ENCODE results near the gene MEF2A. TPM values are rescaled to one million over a fixed set of nuclear protein-coding genes. Genes with fewer than 3 reads are reported as not detected.

Gene MEF2A
- total RNA-seq, 1 experiment from 2014 or later, result 29.6 TPM

DNA sequence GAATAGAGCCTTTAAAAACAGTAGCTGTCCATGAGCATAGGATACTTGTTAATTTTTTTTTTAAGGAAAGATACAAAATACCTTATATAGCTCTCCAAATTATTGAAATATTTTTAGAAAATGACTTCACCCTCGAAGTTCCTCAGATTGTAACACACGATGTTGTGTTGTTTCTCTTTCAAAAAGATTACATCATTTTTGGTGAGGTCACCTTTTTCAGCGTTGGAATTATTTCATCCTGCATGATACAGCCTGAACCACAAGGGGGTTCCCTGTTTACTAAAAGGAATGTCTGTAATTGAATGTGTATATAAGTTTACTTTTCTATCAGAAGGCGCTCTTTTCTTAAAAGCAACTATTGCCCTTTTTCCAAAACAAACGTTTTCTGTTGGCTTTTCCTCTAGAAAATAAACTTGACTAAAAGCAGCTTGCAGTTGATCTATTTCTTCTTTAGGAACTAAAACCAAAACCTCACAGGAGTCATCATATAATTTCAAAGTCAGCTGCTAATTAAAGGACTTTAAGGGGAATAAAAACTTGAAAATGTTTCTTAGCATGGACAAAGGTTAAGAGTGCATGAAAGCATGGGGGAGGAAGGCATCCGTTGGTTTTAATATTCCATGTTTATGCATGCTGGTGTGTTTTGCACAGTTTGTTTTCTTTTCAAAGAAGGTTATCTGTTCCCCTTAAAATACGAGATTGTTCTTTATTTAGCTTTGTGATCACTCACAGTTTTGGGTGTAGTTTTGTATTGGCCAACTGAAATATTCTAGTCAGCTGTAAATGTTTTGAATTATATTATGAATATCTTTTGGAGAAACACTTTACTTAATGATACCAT lies 138.0 kb downstream of the MEF2A start:
- H3K4me3 ChIP-seq (replicated peaks in 1 of 2; ENCODE audit: low read depth in 1 of 2, low read length in 2 of 2), result no peak overlapping the region
- no peak overlapping the region for H2AFZ ChIP-seq (ENCODE audit: low read depth, low read length, poor library complexity, severe bottlenecking)
- intact Hi-C loops (cut with micrococcal nuclease), result loop anchor here (1.0 to 5.0 kb wide), 6 partner anchors 53 to 431 kb away; partner anchors contain the start of gene MEF2A
- H3K27me3 ChIP-seq (ENCODE audit: insufficient read depth, low read length), result no peaks in the 10 kb centered on the region
- DNase-seq (ENCODE audit: low read depth, low spot score) (peak; percentile 61), ATAC-seq (no peak)
- no peaks in the 10 kb centered on the region for H3K36me3 ChIP-seq (ENCODE audit: control insufficient read depth in 1 of 2, insufficient read depth in 2 of 2, low read length in 2 of 2)
- BruUV-seq (replicated peaks), result no TSS peak
- H3K9ac ChIP-seq (ENCODE audit: low read length), result no peak overlapping the region
- no peaks in the 10 kb centered on the region for H3K9me3 ChIP-seq (ENCODE audit: control insufficient read depth in 1 of 2, insufficient read depth in 1 of 2, low read depth in 1 of 2, low read length in 2 of 2)
- POLR2A ChIA-PET, result interaction anchor here (0.9 to 1.6 kb wide), 7 partner anchors 30 to 453 kb away, joined by 3 to 6 read pairs (median 4); partner anchors contain the start of genes LRRC28 and LYSMD4
- TF ChIP-seq, protein P1, sequence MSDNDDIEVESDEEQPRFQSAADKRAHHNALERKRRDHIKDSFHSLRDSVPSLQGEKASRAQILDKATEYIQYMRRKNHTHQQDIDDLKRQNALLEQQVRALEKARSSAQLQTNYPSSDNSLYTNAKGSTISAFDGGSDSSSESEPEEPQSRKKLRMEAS (IDR thresholded peaks at IDR 0.05), result peak; percentile 50
- TF ChIP-seq CEBPB (IDR thresholded peaks at IDR 0.05; ENCODE audit: low read depth) (peak; percentile 85), ATF3 (IDR thresholded peaks at IDR 0.05) (peak; percentile 87), SRF (IDR thresholded peaks at IDR 0.05; ENCODE audit: low read depth) (peak; percentile 40; the same call in 1 of the 2 replicates), EZH2phosphoT487 (IDR thresholded peaks at IDR 0.05; ENCODE audit: borderline replicate concordance) (no peak), CBX3 (IDR thresholded peaks at IDR 0.05; ENCODE audit: low read depth) (0 out of 2 replicates have a peak, but pooled peaks have one; percentile 45), ZBTB33 (IDR thresholded peaks at IDR 0.05; ENCODE audit: extremely low read depth, insufficient replicate concordance, low read length) (no peak), RAD21 (IDR thresholded peaks at IDR 0.05; ENCODE audit: low read depth) (0 out of 2 replicates have a peak, but pooled peaks have one; percentile 26), YY1 (IDR thresholded peaks at IDR 0.05; ENCODE audit: extremely low read depth, insufficient replicate concordance, low read depth, low read length) (no peak), JUND (IDR thresholded peaks at IDR 0.05) (peak; percentile 41; the same call in 1 of the 2 replicates), FOSL1 (IDR thresholded peaks at IDR 0.05; ENCODE audit: low read depth) (peak; percentile 37; the same call in 1 of the 2 replicates), ZFX (IDR thresholded peaks at IDR 0.05) (no peak), SP1 (IDR thresholded peaks at IDR 0.05; ENCODE audit: low read depth) (peak; percentile 43)
- TF ChIP-seq, protein P2, sequence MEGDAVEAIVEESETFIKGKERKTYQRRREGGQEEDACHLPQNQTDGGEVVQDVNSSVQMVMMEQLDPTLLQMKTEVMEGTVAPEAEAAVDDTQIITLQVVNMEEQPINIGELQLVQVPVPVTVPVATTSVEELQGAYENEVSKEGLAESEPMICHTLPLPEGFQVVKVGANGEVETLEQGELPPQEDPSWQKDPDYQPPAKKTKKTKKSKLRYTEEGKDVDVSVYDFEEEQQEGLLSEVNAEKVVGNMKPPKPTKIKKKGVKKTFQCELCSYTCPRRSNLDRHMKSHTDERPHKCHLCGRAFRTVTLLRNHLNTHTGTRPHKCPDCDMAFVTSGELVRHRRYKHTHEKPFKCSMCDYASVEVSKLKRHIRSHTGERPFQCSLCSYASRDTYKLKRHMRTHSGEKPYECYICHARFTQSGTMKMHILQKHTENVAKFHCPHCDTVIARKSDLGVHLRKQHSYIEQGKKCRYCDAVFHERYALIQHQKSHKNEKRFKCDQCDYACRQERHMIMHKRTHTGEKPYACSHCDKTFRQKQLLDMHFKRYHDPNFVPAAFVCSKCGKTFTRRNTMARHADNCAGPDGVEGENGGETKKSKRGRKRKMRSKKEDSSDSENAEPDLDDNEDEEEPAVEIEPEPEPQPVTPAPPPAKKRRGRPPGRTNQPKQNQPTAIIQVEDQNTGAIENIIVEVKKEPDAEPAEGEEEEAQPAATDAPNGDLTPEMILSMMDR (IDR thresholded peaks at IDR 0.05 in 2 of 3, conservative IDR thresholded peaks at IDR 0.05 in 1 of 3; ENCODE audit: borderline replicate concordance in 1 of 3, insufficient read depth in 1 of 3, low read depth in 2 of 3, low read length in 2 of 3), result peak; percentile 34 to 50 (median 45); a peak in 5 of 6 replicates
- H4K20me1 ChIP-seq (ENCODE audit: insufficient read depth), result no peaks in the 10 kb centered on the region; the same call in 1 of the 2 replicates
- CTCF ChIA-PET, result interaction anchor here (0.6 to 2.8 kb wide), 48 partner anchors 10 to 603 kb away, joined by 3 to 88 read pairs (median 5); partner anchors contain the start of genes LRRC28, LYSMD4, MEF2A and SYNM
- H3K4me1 ChIP-seq (ENCODE audit: control insufficient read depth in 1 of 2, insufficient read depth in 2 of 2, low read length in 2 of 2), result peaks cover 12 to 25% of the 10 kb centered on the region in 2 experiments
- no peaks in the 10 kb centered on the region for H3K79me2 ChIP-seq (ENCODE audit: insufficient read depth, low read length)
- RAD21 ChIA-PET (ENCODE audit: low non-redundant PET in 1 of 2, low total read pairs in 2 of 2, uncharacterized antibody in 2 of 2, unreplicated experiment in 2 of 2), result interaction anchor here (0.7 to 1.7 kb wide), 9 partner anchors 29 to 453 kb away, joined by 3 to 12 read pairs (median 4); partner anchors contain the start of genes LRRC28 (in 1 of the 2) and LYSMD4 (in 1 of the 2)
- H3K9me2 ChIP-seq (ENCODE audit: insufficient read depth), result no peaks in the 10 kb centered on the region
- no peak overlapping the region for H3K27ac ChIP-seq (ENCODE audit: low read depth, low read length)
- peak overlapping the region; percentile 6; the same call in 1 of the 2 replicates for H3K4me2 ChIP-seq (ENCODE audit: low read length)
